ENCODE data around the gene BCDIN3D. TPM values are rescaled to one million over a fixed set of nuclear protein-coding genes. Genes with fewer than 3 reads are reported as not detected.

The BCDIN3D gene
- total RNA-seq, 4 donors from 2014 or later: 2.2 to 6.2 (median 5.5) TPM

DNA sequence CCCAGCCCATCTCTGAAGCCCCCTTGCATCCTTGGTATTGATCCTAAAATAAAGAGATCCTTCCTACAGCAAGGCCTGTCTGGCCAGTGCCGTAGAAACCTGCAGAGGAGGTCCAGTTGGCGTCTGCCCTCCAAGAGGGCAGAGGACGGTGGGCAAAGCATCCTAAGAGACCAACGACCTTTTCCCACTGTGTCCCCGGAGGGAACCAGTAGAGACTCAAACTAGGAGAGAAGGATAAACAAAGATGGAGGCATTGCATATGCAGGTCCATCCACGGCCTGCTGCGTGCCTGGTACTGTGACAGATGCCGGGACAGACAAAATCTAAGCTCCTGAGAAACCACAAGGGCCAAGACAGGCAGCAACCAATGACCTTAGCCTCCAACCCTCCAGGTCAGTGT lies 18.5 kb downstream of the BCDIN3D start:
- WGBS: 86% methylated on average over 8 of the region's 8 CpGs
- no peaks in the 10 kb centered on the region for H3K27me3 ChIP-seq
- no peak overlapping the region for H3K4me3 ChIP-seq
- intact Hi-C loops (cut with DNase I): no loop called here
- H3K27ac ChIP-seq (replicated peaks in 1 of 4): peak overlapping the region in 3 of 4 donors; percentile 94 to 97 (median 97)
- TF ChIP-seq POLR2A (IDR thresholded peaks at IDR 0.05; ENCODE audit: low read depth) (no peak), EP300 (IDR thresholded peaks at IDR 0.05) (no peak), POLR2AphosphoS5 (IDR thresholded peaks at IDR 0.05) (no peak)
- TF ChIP-seq, protein P1, sequence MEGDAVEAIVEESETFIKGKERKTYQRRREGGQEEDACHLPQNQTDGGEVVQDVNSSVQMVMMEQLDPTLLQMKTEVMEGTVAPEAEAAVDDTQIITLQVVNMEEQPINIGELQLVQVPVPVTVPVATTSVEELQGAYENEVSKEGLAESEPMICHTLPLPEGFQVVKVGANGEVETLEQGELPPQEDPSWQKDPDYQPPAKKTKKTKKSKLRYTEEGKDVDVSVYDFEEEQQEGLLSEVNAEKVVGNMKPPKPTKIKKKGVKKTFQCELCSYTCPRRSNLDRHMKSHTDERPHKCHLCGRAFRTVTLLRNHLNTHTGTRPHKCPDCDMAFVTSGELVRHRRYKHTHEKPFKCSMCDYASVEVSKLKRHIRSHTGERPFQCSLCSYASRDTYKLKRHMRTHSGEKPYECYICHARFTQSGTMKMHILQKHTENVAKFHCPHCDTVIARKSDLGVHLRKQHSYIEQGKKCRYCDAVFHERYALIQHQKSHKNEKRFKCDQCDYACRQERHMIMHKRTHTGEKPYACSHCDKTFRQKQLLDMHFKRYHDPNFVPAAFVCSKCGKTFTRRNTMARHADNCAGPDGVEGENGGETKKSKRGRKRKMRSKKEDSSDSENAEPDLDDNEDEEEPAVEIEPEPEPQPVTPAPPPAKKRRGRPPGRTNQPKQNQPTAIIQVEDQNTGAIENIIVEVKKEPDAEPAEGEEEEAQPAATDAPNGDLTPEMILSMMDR (IDR thresholded peaks at IDR 0.05): no peak
- H3K36me3 ChIP-seq: peaks cover 0 to 22% (median 8%) of the 10 kb centered on the region in 4 donors
- DNase-seq (ENCODE audit: extremely low spot score): no peak
- H3K4me1 ChIP-seq: peaks cover 75 to 82% (median 76%) of the 10 kb centered on the region in 4 donors
- H3K9me3 ChIP-seq: no peaks in the 10 kb centered on the region

- Histone ChIP-seq H3K4me1 (peaks cover 71 to 81% (median 73%) of the 10 kb centered on the region in 4 donors), H3K4me3 (no peak overlapping the region), H3K27me3 (no peaks in the 10 kb centered on the region), H3K27ac (replicated peaks in 1 of 4) (peak overlapping the region in 3 of 4 donors; percentile 94 to 97 (median 97)), H3K9me3 (no peaks in the 10 kb centered on the region), H3K36me3 (peaks cover 0 to 22% (median 8%) of the 10 kb centered on the region in 4 donors)
- TF ChIP-seq POLR2AphosphoS5 (IDR thresholded peaks at IDR 0.05) (no peak), POLR2A (IDR thresholded peaks at IDR 0.05; ENCODE audit: low read depth) (no peak), EP300 (IDR thresholded peaks at IDR 0.05) (no peak)
- DNase-seq (ENCODE audit: extremely low spot score): no peak
- WGBS: 89% methylated on average over 6 of the region's 6 CpGs
- intact Hi-C loops (cut with DNase I): no loop called here
Observed at GRCh38 chr12:49823951-49824350, 19.0 kb downstream of the BCDIN3D start.

DNA sequence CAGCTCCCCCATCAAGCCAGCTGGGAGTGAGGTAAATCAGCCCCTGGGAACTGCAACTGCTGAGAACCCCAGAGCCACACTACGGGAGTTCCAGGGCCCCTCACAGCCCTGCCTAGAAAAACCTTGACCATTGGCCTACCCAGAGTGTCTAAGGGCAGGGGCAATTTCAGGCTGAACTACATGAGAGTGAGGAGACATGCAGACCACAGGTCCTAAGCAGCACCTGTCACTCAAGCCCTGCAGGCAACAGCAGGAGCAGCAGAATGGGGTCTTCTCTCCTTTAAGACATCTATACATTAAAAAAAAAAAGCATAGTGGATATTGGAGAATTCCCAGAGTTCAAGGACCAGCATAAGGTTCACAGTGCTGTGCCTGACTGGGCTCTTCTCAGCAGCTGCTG lies 19.6 kb downstream of the BCDIN3D start:
- intact Hi-C loops (cut with DNase I): no loop called here
- no peak for TF ChIP-seq POLR2A (IDR thresholded peaks at IDR 0.05; ENCODE audit: low read depth)
- TF ChIP-seq, protein P1 (IDR thresholded peaks at IDR 0.05): no peak
- no peak for TF ChIP-seq EP300 (IDR thresholded peaks at IDR 0.05)
- TF ChIP-seq POLR2AphosphoS5 (IDR thresholded peaks at IDR 0.05): no peak
- WGBS: 100% methylated on average over 1 of the region's 1 CpG

GRCh38 chr12:49821373-49822287 lies 21.3 kb downstream of the BCDIN3D start:
- Histone ChIP-seq H3K27me3 (no peaks in the 10 kb centered on the region), H3K4me3 (no peak overlapping the region), H3K27ac (replicated peaks in 1 of 4) (peak overlapping the region in 2 of 4 donors; percentile 34 to 46), H3K36me3 (peaks cover 0 to 22% (median 8%) of the 10 kb centered on the region in 4 donors), H3K4me1 (peaks cover 56 to 71% (median 64%) of the 10 kb centered on the region in 4 donors), H3K9me3 (no peaks in the 10 kb centered on the region)
- intact Hi-C loops (cut with DNase I): no loop called here
- DNase-seq (ENCODE audit: extremely low spot score): no peak
- no peak for TF ChIP-seq POLR2AphosphoS5 (IDR thresholded peaks at IDR 0.05)
- TF ChIP-seq, protein P1 (IDR thresholded peaks at IDR 0.05): no peak
- TF ChIP-seq POLR2A (IDR thresholded peaks at IDR 0.05; ENCODE audit: low read depth): no peak
- no peak for TF ChIP-seq EP300 (IDR thresholded peaks at IDR 0.05)
- 79% methylated on average over 10 of the region's 10 CpGs for WGBS

More for the DNA sequence above, 19.6 kb downstream of the BCDIN3D start:
- Histone ChIP-seq H3K9me3 (no peaks in the 10 kb centered on the region), H3K4me1 (peaks cover 66 to 77% (median 70%) of the 10 kb centered on the region in 4 donors), H3K4me3 (no peak overlapping the region), H3K27ac (replicated peaks in 1 of 4) (no peak overlapping the region), H3K27me3 (no peaks in the 10 kb centered on the region), H3K36me3 (peaks cover 0 to 22% (median 8%) of the 10 kb centered on the region in 4 donors)
- no peak for DNase-seq (ENCODE audit: extremely low spot score)

GRCh38 chr12:49819786-49820185 lies 23.1 kb downstream of the BCDIN3D start:
- peaks cover 37 to 52% (median 47%) of the 10 kb centered on the region in 4 donors for H3K4me1 ChIP-seq
- H3K9me3 ChIP-seq: no peaks in the 10 kb centered on the region
- no peaks in the 10 kb centered on the region for H3K27me3 ChIP-seq
- no peak for DNase-seq (ENCODE audit: extremely low spot score)
- peaks cover 0 to 30% (median 8%) of the 10 kb centered on the region in 4 donors for H3K36me3 ChIP-seq
- H3K4me3 ChIP-seq: no peak overlapping the region
- TF ChIP-seq EP300 (IDR thresholded peaks at IDR 0.05) (no peak), POLR2AphosphoS5 (IDR thresholded peaks at IDR 0.05) (no peak), POLR2A (IDR thresholded peaks at IDR 0.05; ENCODE audit: low read depth) (no peak)
- TF ChIP-seq, protein P1 (IDR thresholded peaks at IDR 0.05): no peak
- no peak overlapping the region for H3K27ac ChIP-seq (replicated peaks in 1 of 4)
- 62% methylated on average over 2 of the region's 2 CpGs for WGBS
- intact Hi-C loops (cut with DNase I): no loop called here

Data from esophagus muscularis mucosa (tissue), 4 donors.